ENCODE results near the gene CAPNS2.
"Not testable (repeated sequence)": the region's sequence is repeated elsewhere in the genome, so short reads cannot be mapped to it uniquely, and the experiment has no call there.

CAPNS2 gene

DNA sequence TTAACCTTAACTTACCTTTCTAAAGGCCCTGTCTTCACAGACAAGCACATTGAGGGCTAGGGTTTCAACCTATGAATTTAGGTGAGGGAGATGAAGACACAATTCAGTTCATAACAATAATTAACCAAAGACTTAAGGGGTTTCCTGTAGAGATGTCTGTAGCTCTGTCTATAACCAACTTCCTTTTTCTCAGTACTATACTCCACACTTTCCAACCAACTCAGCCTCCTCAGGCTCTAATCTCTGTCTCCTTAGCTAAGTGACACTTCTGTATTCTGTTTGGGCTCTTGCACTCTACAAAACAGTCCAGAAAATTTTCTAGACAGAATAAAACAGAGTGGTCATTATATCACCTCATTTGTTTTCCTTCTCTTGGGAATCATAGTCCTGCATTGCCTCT, 25.8 kb downstream of the CAPNS2 start:
- Histone ChIP-seq H3K4me3 (ENCODE audit: low read length) (no peak overlapping the region), H3K9me3 (ENCODE audit: control insufficient read depth, low read length) (no peaks in the 10 kb centered on the region), H3K27me3 (replicated peaks; ENCODE audit: control insufficient read depth, insufficient read depth, low read length) (peaks cover 2% of the 10 kb centered on the region), H3K4me1 (ENCODE audit: control insufficient read depth, insufficient read depth, low read length) (peaks cover 7% of the 10 kb centered on the region), H3K9ac (ENCODE audit: low read length) (no peak overlapping the region), H3K36me3 (ENCODE audit: control insufficient read depth, insufficient read depth, low read length, severe bottlenecking) (no peaks in the 10 kb centered on the region)
- DNase-seq (ENCODE audit: low read depth): no peak

DNA sequence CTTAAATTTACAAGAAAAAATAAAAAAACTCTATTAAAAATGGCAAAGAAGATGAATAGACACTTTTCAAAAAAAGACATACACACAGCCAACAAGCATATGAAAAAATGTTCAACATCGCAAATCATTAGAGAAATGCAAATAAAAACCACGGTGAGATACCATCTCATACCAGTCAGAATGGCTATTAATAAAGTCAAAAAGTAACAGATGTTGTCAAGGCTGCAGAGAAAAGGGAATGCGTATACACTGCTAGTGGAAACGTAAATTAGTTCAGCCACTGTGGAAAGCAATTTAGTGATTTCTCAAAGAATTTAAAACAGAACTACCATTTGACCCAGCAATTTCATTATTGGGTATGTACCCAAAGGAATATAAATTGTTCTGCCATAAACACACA, 31.4 kb downstream of the CAPNS2 start:
- no peaks in the 10 kb centered on the region for H3K9me3 ChIP-seq (ENCODE audit: control insufficient read depth, low read length)
- H3K9ac ChIP-seq (ENCODE audit: low read length): no peak overlapping the region
- H3K4me1 ChIP-seq (ENCODE audit: control insufficient read depth, insufficient read depth, low read length): peaks cover 3% of the 10 kb centered on the region
- peaks cover 2% of the 10 kb centered on the region for H3K27me3 ChIP-seq (replicated peaks; ENCODE audit: control insufficient read depth, insufficient read depth, low read length)
- H3K4me3 ChIP-seq (ENCODE audit: low read length): no peak overlapping the region
- DNase-seq (ENCODE audit: low read depth): no peak
- no peaks in the 10 kb centered on the region for H3K36me3 ChIP-seq (ENCODE audit: control insufficient read depth, insufficient read depth, low read length, severe bottlenecking)

DNA sequence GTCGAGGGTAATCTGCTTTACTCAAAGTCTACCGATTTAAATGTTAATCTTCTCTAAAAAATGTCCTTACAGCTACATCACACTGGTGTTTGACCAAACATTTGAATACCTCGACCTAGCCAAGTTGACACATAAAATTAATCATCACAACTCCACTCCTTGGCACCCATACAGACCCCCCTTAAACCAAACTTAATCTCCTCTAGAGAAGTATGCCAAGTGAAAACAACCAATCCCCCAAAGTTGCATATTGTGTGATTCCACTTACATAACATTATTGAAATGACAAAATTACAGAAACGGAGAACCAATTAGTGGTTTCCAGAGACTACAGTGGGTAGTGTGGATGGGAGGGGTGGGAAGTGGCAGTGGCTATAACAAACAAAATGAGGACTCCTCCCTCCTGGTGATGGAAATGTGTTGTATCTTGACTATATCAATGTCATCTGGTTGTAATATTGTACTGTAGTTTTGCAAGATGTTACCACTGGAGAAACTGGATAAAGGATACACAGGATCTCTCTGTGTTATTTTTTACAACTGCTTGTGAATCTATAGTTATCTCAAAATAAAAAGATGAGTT, 39.4 kb downstream of the CAPNS2 start:
- no peaks in the 10 kb centered on the region for H3K27me3 ChIP-seq (replicated peaks; ENCODE audit: control insufficient read depth, insufficient read depth, low read length)
- DNase-seq (ENCODE audit: low read depth): peak; percentile 2
- no peak overlapping the region for H3K4me3 ChIP-seq (ENCODE audit: low read length)
- H3K9me3 ChIP-seq (ENCODE audit: control insufficient read depth, low read length): no peaks in the 10 kb centered on the region
- no peaks in the 10 kb centered on the region for H3K36me3 ChIP-seq (ENCODE audit: control insufficient read depth, insufficient read depth, low read length, severe bottlenecking)
- no peaks in the 10 kb centered on the region for H3K4me1 ChIP-seq (ENCODE audit: control insufficient read depth, insufficient read depth, low read length)
- H3K9ac ChIP-seq (ENCODE audit: low read length): no peak overlapping the region

DNA sequence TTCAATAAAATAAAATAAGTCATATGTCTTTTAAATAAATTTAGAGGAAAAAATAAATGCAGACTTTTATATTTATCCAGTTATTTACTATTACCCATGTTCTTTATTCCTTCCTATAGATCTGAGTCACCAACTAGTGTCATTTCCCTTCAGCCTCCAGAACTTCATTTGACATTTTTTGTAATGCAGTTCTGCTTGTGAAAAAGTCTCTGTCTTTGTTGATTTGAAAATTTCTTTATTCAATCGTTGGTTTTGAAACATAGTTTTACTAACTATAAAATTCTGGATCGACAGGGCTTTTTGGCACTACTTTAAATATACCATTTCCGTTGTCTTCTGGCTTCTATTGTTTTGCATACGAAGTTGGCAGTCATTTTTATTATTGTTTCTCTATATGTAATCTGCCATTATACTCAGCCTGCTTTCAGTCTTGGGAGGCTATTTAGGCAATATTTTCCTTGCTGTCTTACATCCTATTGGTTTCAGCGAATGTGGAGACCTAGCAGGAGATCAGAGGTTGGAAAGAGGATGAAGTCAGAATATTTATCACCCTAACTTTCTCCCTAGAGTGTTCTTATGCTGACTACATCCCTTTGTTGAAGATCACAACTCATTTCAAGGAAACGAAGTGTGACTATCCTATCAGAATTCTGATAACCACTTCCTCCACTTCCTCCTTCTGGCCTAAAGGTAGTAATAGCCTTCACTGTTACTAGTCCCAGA, 47.3 kb downstream of the CAPNS2 start:
- no peak overlapping the region for H3K4me3 ChIP-seq (ENCODE audit: low read length)
- no peaks in the 10 kb centered on the region for H3K36me3 ChIP-seq (ENCODE audit: control insufficient read depth, insufficient read depth, low read length, severe bottlenecking)
- no peaks in the 10 kb centered on the region for H3K27me3 ChIP-seq (replicated peaks; ENCODE audit: control insufficient read depth, insufficient read depth, low read length)
- no peak overlapping the region for H3K9ac ChIP-seq (ENCODE audit: low read length)
- no peaks in the 10 kb centered on the region for H3K9me3 ChIP-seq (ENCODE audit: control insufficient read depth, low read length)
- DNase-seq (ENCODE audit: low read depth): no peak
- H3K4me1 ChIP-seq (ENCODE audit: control insufficient read depth, insufficient read depth, low read length): no peaks in the 10 kb centered on the region

DNA sequence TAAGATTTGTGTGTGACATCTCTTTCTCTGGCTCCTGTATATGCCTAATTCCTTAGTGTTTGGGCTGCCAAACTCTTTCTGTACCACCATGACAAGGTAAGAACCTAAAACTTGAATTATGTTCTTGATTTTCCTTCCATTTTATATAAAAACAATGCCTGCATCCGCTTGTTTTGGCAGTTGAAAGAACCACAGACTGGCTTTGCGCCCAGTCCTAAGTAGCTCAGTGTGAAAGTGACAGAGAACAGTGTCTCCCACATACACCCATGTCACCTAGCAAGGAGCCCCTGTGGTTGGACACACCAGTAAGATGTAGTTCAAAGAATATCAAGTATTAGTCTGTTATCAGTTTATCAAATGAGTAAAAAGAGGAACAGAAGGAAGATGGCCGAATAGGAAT, 48.6 kb downstream of the CAPNS2 start:
- Histone ChIP-seq H3K9me3 (ENCODE audit: control insufficient read depth, low read length) (no peaks in the 10 kb centered on the region), H3K4me1 (ENCODE audit: control insufficient read depth, insufficient read depth, low read length) (no peaks in the 10 kb centered on the region), H3K9ac (ENCODE audit: low read length) (no peak overlapping the region), H3K36me3 (ENCODE audit: control insufficient read depth, insufficient read depth, low read length, severe bottlenecking) (no peaks in the 10 kb centered on the region), H3K4me3 (ENCODE audit: low read length) (no peak overlapping the region), H3K27me3 (replicated peaks; ENCODE audit: control insufficient read depth, insufficient read depth, low read length) (no peaks in the 10 kb centered on the region)
- no peak for DNase-seq (ENCODE audit: low read depth)

DNA sequence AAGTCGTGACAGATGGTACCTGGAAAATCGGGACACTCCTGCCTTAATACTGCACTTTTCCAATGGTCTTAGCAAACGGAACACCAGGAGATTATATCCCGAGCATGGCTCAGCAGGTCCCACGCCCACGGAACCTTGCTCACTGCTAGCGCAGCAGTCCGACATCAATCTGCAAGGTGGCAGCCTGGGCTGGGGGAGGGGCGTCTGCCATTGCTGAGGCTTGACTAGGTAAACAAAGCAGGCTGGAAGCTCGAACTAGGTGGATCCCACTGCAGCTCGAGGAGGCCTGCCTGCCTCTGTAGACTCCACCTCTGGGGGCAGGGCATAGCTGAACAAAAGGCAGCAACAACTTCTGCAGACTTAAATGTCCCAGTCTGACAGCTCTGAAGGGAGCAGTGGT, 49.2 kb downstream of the CAPNS2 start:
- not testable (repeated sequence) for H3K9me3 ChIP-seq (ENCODE audit: control insufficient read depth, low read length); DNase-seq (ENCODE audit: low read depth); H3K4me1 ChIP-seq (ENCODE audit: control insufficient read depth, insufficient read depth, low read length); H3K4me3 ChIP-seq (ENCODE audit: low read length); H3K27me3 ChIP-seq (replicated peaks; ENCODE audit: control insufficient read depth, insufficient read depth, low read length); H3K36me3 ChIP-seq (ENCODE audit: control insufficient read depth, insufficient read depth, low read length, severe bottlenecking); H3K9ac ChIP-seq (ENCODE audit: low read length)
